Lower leg skin (tissue), 4 donors: ENCODE results near the gene MOGAT3. TPM values are rescaled to one million over a fixed set of nuclear protein-coding genes. Genes with fewer than 3 reads are reported as not detected.

ENCODE experiments used
- DNase-seq, 2 donors: peaks; one replicate each; pipeline ENCODE4 v3.0.0-alpha.2; 2019; ENCODE audit warnings: low spot score in 2 of 2
- H3K4me3 ChIP-seq: fragments of 200-600 bp; sonication (generic); 2 replicates; pipeline ENCODE4 v1.5.1; 2017; ENCODE audit warnings: mild to moderate bottlenecking, low read depth; ENCODE audit not compliant: poor library complexity, severe bottlenecking
- CTCF ChIP-seq, 3 donors: fragments of 450-650 bp; IDR thresholded peaks; one replicate each; pipeline ENCODE4 v1.5.1; 2016; ENCODE audit warnings: antibody characterized with exemption in 3 of 3, mild to moderate bottlenecking in 3 of 3, moderate library complexity in 2 of 3
- POLR2A ChIP-seq, 2 donors: fragments of 450-650 bp; IDR thresholded peaks; one replicate each; pipeline ENCODE4 v1.6.1; 2016 to 2017; ENCODE audit warnings: antibody characterized with exemption in 2 of 2, mild to moderate bottlenecking in 1 of 2, moderate library complexity in 1 of 2
- WGBS, 2 donors: methylation state at CpG; one replicate each; pipeline ENCODE4 v1.1.5; 2018; 5-methylcytosine and 5-hydroxymethylcytosine counted together
- intact Hi-C: fragments of 100-400 bp; cut with DNase I; formaldehyde crosslinking; loops from one replicate; pipeline ENCODE4 v1.15.0; 2023; ENCODE audit warnings: low total_unique reads
- total RNA-seq, 4 donors: library from RNA; depleted of rRNA; stranded (reverse); fragments of >200 nt; gene quantifications; one replicate each; pipeline ENCODE4 v1.1.0, GENCODE V29; 2016

MOGAT3 gene
- total RNA-seq: not detected

- 35 to 41% methylated on average over 21 of the region's 21 CpGs for WGBS, 2 donors
- H3K4me3 ChIP-seq: no peak within 1 kb of the TSS
- TF ChIP-seq CTCF (IDR thresholded peaks at IDR 0.05): peak in 1 of 3 donors; percentile 17
- no peak for TF ChIP-seq POLR2A (IDR thresholded peaks at IDR 0.05)
- DNase-seq: no peak
- intact Hi-C loops: no loop called here
Measured at GRCh38 chr7:101200862-101201599, at the start of gene MOGAT3. TSS of gene MOGAT3 (minus strand) at chr7:101201036. CDS start at chr7:101200854, 182 bp downstream.

- WGBS, 2 donors: 88 to 89% methylated on average over 3 of the region's 3 CpGs
- TF ChIP-seq CTCF (IDR thresholded peaks at IDR 0.05) (no peak), POLR2A (IDR thresholded peaks at IDR 0.05) (no peak)
- no peak for DNase-seq
- intact Hi-C loops: no loop called here
- H3K4me3 ChIP-seq: no peak overlapping the region
Measured at GRCh38 chr7:101250324-101250723, 49.5 kb upstream of the MOGAT3 start.

DNA sequence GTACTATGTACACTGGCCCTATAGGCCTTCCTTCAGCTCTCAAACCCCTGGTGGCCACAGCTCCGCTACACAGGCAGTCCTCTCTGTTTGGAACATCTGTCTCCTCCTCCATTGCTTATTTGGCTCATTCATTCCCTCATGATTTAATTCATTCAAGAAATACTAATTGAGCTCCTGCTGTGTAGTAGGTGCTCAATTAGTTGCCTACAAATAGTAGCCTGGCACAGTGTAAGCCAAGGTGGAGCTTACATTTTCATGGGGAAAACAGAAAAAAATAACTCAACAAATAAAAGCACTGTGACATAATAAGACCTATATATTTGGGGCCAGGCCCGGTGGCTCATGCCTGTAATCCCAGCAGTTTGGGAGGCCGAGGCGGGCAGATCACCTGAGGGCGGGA lies 47.4 kb upstream of the MOGAT3 start:
- DNase-seq: no peak
- 93 to 98% methylated on average over 5 of the region's 5 CpGs for WGBS, 2 donors
- TF ChIP-seq CTCF (IDR thresholded peaks at IDR 0.05) (no peak), POLR2A (IDR thresholded peaks at IDR 0.05) (no peak)
- intact Hi-C loops: no loop called here
- no peak overlapping the region for H3K4me3 ChIP-seq

- H3K4me3 ChIP-seq: peak overlapping the region; percentile 67
- 31 to 34% methylated on average over 29 to 32 of the region's 32 CpGs for WGBS, 2 donors
- TF ChIP-seq CTCF (IDR thresholded peaks at IDR 0.05) (no peak), POLR2A (IDR thresholded peaks at IDR 0.05) (no peak)
- DNase-seq: no peak
- intact Hi-C loops: no loop called here
Measured at GRCh38 chr7:101245147-101245668, 44.4 kb upstream of the MOGAT3 start.

DNA sequence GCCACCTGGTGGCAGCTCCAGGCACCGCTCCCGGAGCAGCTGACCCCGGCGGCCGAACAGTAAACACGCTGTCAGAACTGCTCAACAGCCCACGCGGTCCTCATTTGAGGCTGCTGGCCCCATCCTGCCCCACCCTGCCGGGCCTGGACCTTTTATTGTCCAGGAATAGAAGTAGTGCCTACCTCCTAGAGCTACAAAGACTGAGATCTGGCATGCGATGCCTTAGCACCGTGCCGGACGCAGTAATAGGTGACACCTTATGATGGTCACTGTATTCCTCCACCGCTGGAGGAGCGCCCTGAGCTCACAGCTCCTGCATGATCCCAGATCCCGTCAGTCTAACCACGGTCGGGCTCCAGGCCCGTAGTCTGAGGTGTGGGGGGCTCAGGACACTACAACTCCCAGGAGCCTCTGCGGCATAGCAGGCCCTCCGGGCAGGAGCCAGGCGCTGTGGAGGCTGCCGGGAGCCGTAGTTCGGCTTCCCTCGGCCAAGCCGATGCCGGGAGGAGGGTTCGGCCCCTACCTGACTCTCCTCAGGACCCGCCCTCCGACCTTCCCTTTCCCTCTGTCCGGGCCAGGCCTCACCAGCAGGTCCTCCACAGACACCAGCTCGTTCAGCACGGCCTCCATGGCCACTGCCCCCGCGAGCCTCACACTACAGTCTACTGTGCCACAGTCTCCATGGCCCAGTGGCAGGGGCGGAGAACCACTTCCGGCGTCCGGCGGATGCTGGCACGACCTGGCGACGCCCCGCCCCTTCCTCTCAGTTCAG lies 43.7 kb upstream of the MOGAT3 start, which contains the start of gene FIS1:
FIS1 (minus strand) TSS at position 707 of the 772 bp plus-strand sequence; CDS start at position 630, 77 bp downstream.
- no peak for TF ChIP-seq POLR2A (IDR thresholded peaks at IDR 0.05)
- TF ChIP-seq CTCF (IDR thresholded peaks at IDR 0.05): no peak
- peak within 1 kb of the TSS; percentile 67 for H3K4me3 ChIP-seq
- intact Hi-C loops: no loop called here
- peak; percentile 90 to 98 for DNase-seq
- 0% methylated on average over 26 to 29 of the region's 45 CpGs for WGBS, 2 donors
